K562 (cell line): ENCODE data around the gene CTNNA3. TPM values are rescaled to one million over a fixed set of nuclear protein-coding genes. Genes with fewer than 3 reads are reported as not detected.

ENCODE experiments used
- ATAC-seq: fragments of 200-7000 bp; cut with Tn5 transposase; 3 replicates; pipeline ENCODE4 v1.9.1; 2020; ENCODE audit warnings: moderate library complexity
- BruUV-seq: library from RNA; stranded (reverse); fragments of 400-500 nt; replicated peaks from 2 replicates; lab custom pipeline; 2021; lab: Mats Ljungman, UMichigan
- CTCF ChIA-PET: fragments of 300-600 bp; formaldehyde crosslinking; extraction: SDS; loops from one replicate; lab custom pipeline; 2021; ENCODE audit warnings: low intra/inter-chr PET ratio; lab: Yijun Ruan, JAX
- POLR2A ChIA-PET: fragments of 300-600, 350-650 bp; sonication (Branson Sonifier 250); formaldehyde crosslinking; extraction: SDS; loops from one replicate; lab custom pipeline; 2021; ENCODE audit warnings: antibody characterized with exemption, inconsistent platforms; lab: Yijun Ruan, JAX
- DNase-seq, 4 experiments: peaks; one replicate each; pipeline versions ENCODE4 v3.0.0 to v3.0.0-alpha.2; 2011 to 2018; ENCODE audit warnings: low spot score in 3 of 4, mixed read lengths in 3 of 4; ENCODE audit errors: extremely low read depth in 1 of 4
- FAIRE-seq: peaks from 2 replicates; lab custom pipeline; 2011; peaks lifted over from hg19 to GRCh38; lab: Jason Lieb, UNC
- H2AFZ ChIP-seq: 2 replicates; pipeline ENCODE4 v1.6.0; 2011; ENCODE audit warnings: low read depth, low read length, control low read depth, inconsistent platforms
- H3K27ac ChIP-seq: fragments of 200-600 bp; 3 replicates; pipeline ENCODE4 v1.8.0; 2011; ENCODE audit warnings: low read depth, mild to moderate bottlenecking, control low read depth, inconsistent platforms, low read length, moderate library complexity, mixed read lengths; ENCODE audit errors: extremely low read depth
- H3K27me3 ChIP-seq, 2 experiments: fragments of 300-600 bp in 1 of 2; 2 replicates in 1 of 2; 3 replicates in 1 of 2; pipeline versions ENCODE4 v1.6.0 to v1.8.0; 2011; ENCODE audit warnings: inconsistent platforms in 2 of 2, low read length in 2 of 2, mild to moderate bottlenecking in 1 of 2, mixed read lengths in 1 of 2, moderate library complexity in 1 of 2; ENCODE audit not compliant: control insufficient read depth in 2 of 2, insufficient read depth in 2 of 2
- H3K36me3 ChIP-seq: fragments of 300-600 bp; 3 replicates; pipeline ENCODE4 v1.8.0; 2011; ENCODE audit warnings: mild to moderate bottlenecking, low read length, inconsistent platforms; ENCODE audit not compliant: control insufficient read depth, insufficient read depth
- H3K4me1 ChIP-seq, 2 experiments: fragments of 200-600 bp in 1 of 2; replicated peaks in 1 of 2; 2 replicates in 1 of 2; 3 replicates in 1 of 2; pipeline versions ENCODE4 v1.5.1 to v1.8.0; 2011; ENCODE audit warnings: inconsistent platforms in 2 of 2, low read length in 2 of 2, mild to moderate bottlenecking in 1 of 2, mixed read lengths in 1 of 2, moderate library complexity in 1 of 2; ENCODE audit not compliant: control insufficient read depth in 2 of 2, insufficient read depth in 2 of 2
- H3K4me2 ChIP-seq: 2 replicates; pipeline ENCODE4 v1.6.1; 2011; ENCODE audit warnings: low read length, control low read depth, inconsistent platforms, mixed read lengths; ENCODE audit not compliant: insufficient read depth
- H3K4me3 ChIP-seq: fragments of 200-600 bp; sonication (generic), shearing (Covaris generic); 2 replicates; pipeline ENCODE4 v1.5.1; 2016; ENCODE audit warnings: control low read depth, inconsistent platforms
- H3K79me2 ChIP-seq: fragments of 200-600 bp; 3 replicates; pipeline ENCODE4 v1.8.0; 2011; ENCODE audit warnings: low read length, inconsistent platforms; ENCODE audit not compliant: control insufficient read depth, insufficient read depth
- H3K9ac ChIP-seq, 2 experiments: 2 replicates each; pipeline versions ENCODE4 v1.6.0 to v1.6.1; 2011; ENCODE audit warnings: low read depth in 2 of 2, low read length in 2 of 2, control low read depth in 1 of 2, inconsistent platforms in 1 of 2, mild to moderate bottlenecking in 1 of 2, mixed read lengths in 1 of 2; ENCODE audit not compliant: insufficient read depth in 1 of 2
- H3K9me1 ChIP-seq: one replicate; pipeline ENCODE4 v1.6.0; 2011; ENCODE audit warnings: inconsistent platforms, mild to moderate bottlenecking, low read length, moderate library complexity; ENCODE audit not compliant: control insufficient read depth, insufficient read depth
- H3K9me3 ChIP-seq: replicated peaks from 2 replicates; pipeline ENCODE4 v1.5.1; 2011; ENCODE audit warnings: low read depth, low read length, inconsistent platforms; ENCODE audit not compliant: control insufficient read depth, insufficient read depth
- H4K20me1 ChIP-seq: replicated peaks from 2 replicates; pipeline ENCODE4 v1.6.1; 2011; ENCODE audit warnings: low read length, inconsistent platforms, mixed read lengths; ENCODE audit not compliant: control insufficient read depth, insufficient read depth
- ARID3A ChIP-seq: IDR thresholded peaks from 2 replicates; pipeline ENCODE4 v1.6.1; 2012; ENCODE audit warnings: low read depth, low read length, improper control_type of control experiment, borderline replicate concordance
- CTCF ChIP-seq, 3 experiments: IDR thresholded peaks in 2 of 3; conservative IDR thresholded peaks in 1 of 3; 2 replicates each; pipeline ENCODE4 v1.5.1; 2011 to 2012; ENCODE audit warnings: low read length in 3 of 3, mild to moderate bottlenecking in 3 of 3, control low read depth in 2 of 3, improper control_type of control experiment in 1 of 3, inconsistent platforms in 1 of 3, low read depth in 1 of 3, mixed read lengths in 1 of 3, moderate library complexity in 1 of 3; ENCODE audit not compliant: insufficient read depth in 2 of 3
- DEAF1 ChIP-seq: fragments of 450-650 bp; formaldehyde crosslinking; IDR thresholded peaks from 2 replicates; pipeline ENCODE4 v1.4.0; 2020; ENCODE audit warnings: mild to moderate bottlenecking, moderate library complexity
- MEIS2 ChIP-seq: fragments of 450-650 bp; IDR thresholded peaks from 2 replicates; pipeline ENCODE4 v1.6.1; 2014; ENCODE audit warnings: mild to moderate bottlenecking; ENCODE audit not compliant: partially characterized antibody
- ZNF445 ChIP-seq: fragments of 250-450 bp; sonication (Bioruptor Pico); IDR thresholded peaks from 2 replicates; pipeline ENCODE4 v1.4.0; 2020; ENCODE audit warnings: low read depth, mild to moderate bottlenecking, moderate library complexity
- WGBS: fragments of 100-300 bp; shearing (Covaris generic); methylation state at CpG from one replicate; pipeline ENCODE4 v1.1.6; 2016; ENCODE audit warnings: low coverage, mixed read lengths; ENCODE audit not compliant: insufficient coverage; ENCODE audit errors: missing lambda C conversion rate; 5-methylcytosine and 5-hydroxymethylcytosine counted together
- in situ Hi-C: fragments of 300-500 bp; cut with MboI; formaldehyde crosslinking; loops from 4 replicates; pipeline ENCODE4 v1.15.0; 2018; ENCODE audit warnings: inconsistent platforms, mixed read lengths
- intact Hi-C: fragments of 100-400 bp; cut with micrococcal nuclease; formaldehyde crosslinking; loops from 2 replicates; pipeline ENCODE4 v1.14.2; 2022
- polyA plus RNA-seq, 8 experiments: library from polyadenylated mRNA; depleted of rRNA in 4 of 8; stranded (reverse) in 5 of 8; unstranded in 3 of 8; fragments of >200 nt; fragmentation: Nextera tagmentation in 2 of 8; fragmentation: Illumina TruSeq in 1 of 8; extraction: Ambion mirVana in 2 of 8; extraction: Trizol in 1 of 8; gene quantifications; 2 replicates each; pipeline versions ENCODE4 v1.2.1 to v1.2.3, GENCODE V29; 2011 to 2014; ENCODE audit warnings: inconsistent platforms in 1 of 8, missing spikeins in 1 of 8
- total RNA-seq, 7 experiments: library from RNA; depleted of rRNA in 6 of 7; stranded (reverse); fragments of >200 nt in 6 of 7; fragmentation: Illumina TruSeq in 2 of 7; extraction: Trizol in 2 of 7; gene quantifications; 2 replicates each; pipeline versions ENCODE4 v1.2.1 to v1.2.3, GENCODE V29; 2011 to 2021; ENCODE audit warnings: low replicate concordance in 1 of 7
- TF ChIP-seq, protein P1 (sequence below), 2 experiments: fragments of 450-650 bp; formaldehyde crosslinking in 1 of 2; IDR thresholded peaks; 2 replicates each; pipeline versions ENCODE4 v1.4.0 to v1.6.1; 2014 to 2020; ENCODE audit warnings: mild to moderate bottlenecking in 2 of 2, borderline replicate concordance in 1 of 2, low read depth in 1 of 2

CTNNA3 gene
- total and polyA plus RNA-seq, 9 of the 15 experiments (the other 6 are each of a cell fraction or from before 2014, with no cell fraction given): 0.04 TPM; not detected in 8

- Histone ChIP-seq H3K36me3 (no peaks in the 10 kb centered on the region), H2AFZ (no peak overlapping the region), H3K4me1 (no peaks in the 10 kb centered on the region), H3K4me3 (no peak overlapping the region), H3K27ac (no peak overlapping the region), H3K27me3 (0 out of 5 replicates have a peak, but pooled peaks cover 0 to 2% of the 10 kb centered on the region in 2 experiments), H3K4me2 (no peak overlapping the region), H3K79me2 (no peaks in the 10 kb centered on the region), H3K9me3 (no peaks in the 10 kb centered on the region), H3K9ac (no peak overlapping the region), H3K9me1 (no peaks in the 10 kb centered on the region), H4K20me1 (no peaks in the 10 kb centered on the region)
- in situ Hi-C loops (loop anchor here (5.0 kb wide), 1 partner anchor 80 kb away; no protein-coding TSS in a partner anchor), intact Hi-C loops (loop anchor here (1.0 kb wide), 1 partner anchor 83 kb away; no protein-coding TSS in a partner anchor)
- FAIRE-seq (peak; percentile 19), ATAC-seq (peak; percentile 89), DNase-seq (peak; percentile 15 to 42 (median 32))
- ChIA-PET POLR2A (interaction anchor here (0.7 to 1.5 kb wide), 6 partner anchors 10 to 80 kb away, joined by 3 to 6 read pairs (median 3); no protein-coding TSS in a partner anchor), CTCF (interaction anchor here (2.3 kb wide), 1 partner anchor 82 kb away, joined by 16 read pairs; no protein-coding TSS in a partner anchor)
- WGBS: 2% methylated on average over 2 of the region's 2 CpGs
- BruUV-seq: no TSS peak
- TF ChIP-seq DEAF1 (0 out of 2 replicates have a peak, but pooled peaks have one; percentile 50), CTCF (IDR thresholded peaks at IDR 0.05 in 2 of 3, conservative IDR thresholded peaks at IDR 0.05 in 1 of 3; ENCODE audit: insufficient read depth in 2 of 3, low read depth in 1 of 3, low read length in 3 of 3) (peak; percentile 47 to 67 (median 50); a peak in 4 of 6 replicates), ARID3A (0 out of 2 replicates have a peak, but pooled peaks have one; percentile 11), MEIS2 (peak; percentile 58), ZNF445 (CRISPR knock-in tag) (no peak)
- TF ChIP-seq, protein P1, sequence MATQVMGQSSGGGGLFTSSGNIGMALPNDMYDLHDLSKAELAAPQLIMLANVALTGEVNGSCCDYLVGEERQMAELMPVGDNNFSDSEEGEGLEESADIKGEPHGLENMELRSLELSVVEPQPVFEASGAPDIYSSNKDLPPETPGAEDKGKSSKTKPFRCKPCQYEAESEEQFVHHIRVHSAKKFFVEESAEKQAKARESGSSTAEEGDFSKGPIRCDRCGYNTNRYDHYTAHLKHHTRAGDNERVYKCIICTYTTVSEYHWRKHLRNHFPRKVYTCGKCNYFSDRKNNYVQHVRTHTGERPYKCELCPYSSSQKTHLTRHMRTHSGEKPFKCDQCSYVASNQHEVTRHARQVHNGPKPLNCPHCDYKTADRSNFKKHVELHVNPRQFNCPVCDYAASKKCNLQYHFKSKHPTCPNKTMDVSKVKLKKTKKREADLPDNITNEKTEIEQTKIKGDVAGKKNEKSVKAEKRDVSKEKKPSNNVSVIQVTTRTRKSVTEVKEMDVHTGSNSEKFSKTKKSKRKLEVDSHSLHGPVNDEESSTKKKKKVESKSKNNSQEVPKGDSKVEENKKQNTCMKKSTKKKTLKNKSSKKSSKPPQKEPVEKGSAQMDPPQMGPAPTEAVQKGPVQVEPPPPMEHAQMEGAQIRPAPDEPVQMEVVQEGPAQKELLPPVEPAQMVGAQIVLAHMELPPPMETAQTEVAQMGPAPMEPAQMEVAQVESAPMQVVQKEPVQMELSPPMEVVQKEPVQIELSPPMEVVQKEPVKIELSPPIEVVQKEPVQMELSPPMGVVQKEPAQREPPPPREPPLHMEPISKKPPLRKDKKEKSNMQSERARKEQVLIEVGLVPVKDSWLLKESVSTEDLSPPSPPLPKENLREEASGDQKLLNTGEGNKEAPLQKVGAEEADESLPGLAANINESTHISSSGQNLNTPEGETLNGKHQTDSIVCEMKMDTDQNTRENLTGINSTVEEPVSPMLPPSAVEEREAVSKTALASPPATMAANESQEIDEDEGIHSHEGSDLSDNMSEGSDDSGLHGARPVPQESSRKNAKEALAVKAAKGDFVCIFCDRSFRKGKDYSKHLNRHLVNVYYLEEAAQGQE (IDR thresholded peaks at IDR 0.05; ENCODE audit: borderline replicate concordance): peak; percentile 58; the same call in 1 of the 2 replicates
- TF ChIP-seq, protein P1 (CRISPR knock-in tag; IDR thresholded peaks at IDR 0.05; ENCODE audit: low read depth): no peak
Measured at GRCh38 chr10:67697724-67698131, 1.7 kb upstream of the CTNNA3 start.
